ENCODE results near the gene CACNA1F. TPM values are rescaled to one million over a fixed set of nuclear protein-coding genes. Genes with fewer than 3 reads are reported as not detected.

The CACNA1F gene
- total RNA-seq, 2 experiments from 2014 or later = 0.50 to 0.93 TPM

DNA sequence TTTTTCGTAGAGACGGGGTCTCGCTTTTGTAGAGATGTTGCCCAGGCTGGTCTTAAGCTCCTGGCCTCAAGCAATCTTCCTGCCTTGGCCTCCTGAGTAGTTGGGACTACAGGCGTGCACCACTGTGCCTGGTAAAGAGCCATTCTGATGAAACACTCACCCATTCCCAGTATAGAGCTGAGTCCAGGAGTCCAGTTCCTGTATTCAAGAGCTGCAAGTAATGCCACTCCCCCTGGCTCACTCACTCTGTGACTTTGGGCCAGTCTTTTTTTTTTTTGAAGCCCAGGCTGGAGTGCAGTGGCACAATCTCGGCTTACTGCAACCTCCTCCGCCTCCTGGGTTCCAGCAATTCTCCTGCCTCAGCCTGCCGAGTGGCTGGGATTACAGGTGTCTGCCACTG is 5.6 kb upstream of the CACNA1F start:
- no peaks in the 10 kb centered on the region for H3K9me3 Mint-ChIP-seq
- POLR2A ChIA-PET = no interaction called here
- H3K27ac Mint-ChIP-seq = no peak overlapping the region
- H3K4me3 Mint-ChIP-seq = no peak overlapping the region
- no peaks in the 10 kb centered on the region for H3K27me3 Mint-ChIP-seq
- H3K4me1 Mint-ChIP-seq = peaks cover 24% of the 10 kb centered on the region
- no peak for DNase-seq
- H3K36me3 Mint-ChIP-seq (ENCODE audit: low read depth) = peaks cover 27% of the 10 kb centered on the region
- CTCF ChIA-PET = no interaction called here

- H3K36me3 Mint-ChIP-seq (ENCODE audit: low read depth) = peaks cover 19% of the 10 kb centered on the region
- peak overlapping the region; percentile 92 for H3K4me3 Mint-ChIP-seq
- ChIA-PET CTCF (no interaction called here), POLR2A (no interaction called here)
- peaks cover 27% of the 10 kb centered on the region for H3K4me1 Mint-ChIP-seq
- no peaks in the 10 kb centered on the region for H3K9me3 Mint-ChIP-seq
- H3K27me3 Mint-ChIP-seq = no peaks in the 10 kb centered on the region
- peak overlapping the region; percentile 76 for H3K27ac Mint-ChIP-seq
- no peak for DNase-seq
Measured at GRCh38 chrX:49237060-49237459, 3.9 kb upstream of the CACNA1F start.

DNA sequence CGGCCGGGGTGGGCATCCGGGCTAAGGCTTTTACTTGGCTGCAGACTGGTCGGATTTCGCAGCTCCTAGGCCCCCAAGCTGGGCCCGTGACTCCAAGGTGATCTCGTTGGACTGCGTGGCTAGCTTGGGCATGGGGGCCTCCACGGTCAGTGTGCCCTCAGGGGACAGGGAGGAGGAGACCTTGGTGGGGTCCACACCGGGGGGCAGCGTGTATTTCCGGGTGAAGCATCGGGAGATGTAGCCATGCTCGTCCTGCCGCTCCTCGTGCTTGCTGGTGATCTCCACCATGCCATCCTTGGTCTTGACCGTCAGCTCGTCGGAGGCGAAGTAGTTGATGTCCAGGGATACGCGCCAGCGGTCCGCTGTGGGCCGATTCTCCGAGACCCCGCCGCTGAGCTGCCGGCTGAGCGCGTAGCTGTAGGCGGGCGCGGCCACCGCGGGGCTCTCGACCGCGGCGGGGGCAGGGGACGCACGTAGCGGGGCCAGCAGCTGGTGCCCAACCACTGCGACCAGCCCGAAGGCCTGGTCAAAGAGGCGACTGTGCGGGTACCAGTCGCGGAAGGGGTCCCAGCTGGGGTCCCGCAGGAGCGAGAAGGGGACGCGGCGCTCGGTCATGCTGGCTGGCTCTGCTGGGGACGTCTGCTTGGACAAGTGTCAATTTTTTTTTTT is 881 bp upstream of the CACNA1F start:
- H3K27me3 Mint-ChIP-seq = no peaks in the 10 kb centered on the region
- H3K36me3 Mint-ChIP-seq (ENCODE audit: low read depth) = peaks cover 11% of the 10 kb centered on the region
- H3K4me3 Mint-ChIP-seq = no peak overlapping the region
- POLR2A ChIA-PET = interaction anchor here (0.8 to 1.1 kb wide), 2 partner anchors 35 to 38 kb away, joined by 3 to 4 read pairs; no protein-coding TSS in a partner anchor
- CTCF ChIA-PET = no interaction called here
- no peak overlapping the region for H3K27ac Mint-ChIP-seq
- no peaks in the 10 kb centered on the region for H3K9me3 Mint-ChIP-seq
- DNase-seq = no peak
- H3K4me1 Mint-ChIP-seq = peaks cover 44% of the 10 kb centered on the region

GRCh38 chrX:49232525-49232924 is 615 bp downstream of the CACNA1F start:
- CTCF ChIA-PET = no interaction called here

GRCh38 chrX:49231333-49232000 is 1.7 kb downstream of the CACNA1F start:
- H3K9me3 Mint-ChIP-seq = no peaks in the 10 kb centered on the region
- CTCF ChIA-PET = interaction anchor here (1.7 kb wide), 1 partner anchor 39 kb away, joined by 5 read pairs; no protein-coding TSS in a partner anchor
- H3K27ac Mint-ChIP-seq = peak overlapping the region; percentile 82
- no peaks in the 10 kb centered on the region for H3K27me3 Mint-ChIP-seq
- POLR2A ChIA-PET = interaction anchor here (1.1 kb wide), 1 partner anchor 38 kb away, joined by 3 read pairs; no protein-coding TSS in a partner anchor
- H3K4me1 Mint-ChIP-seq = peaks cover 33% of the 10 kb centered on the region
- peak overlapping the region; percentile 72 for H3K4me3 Mint-ChIP-seq
- DNase-seq = no peak
- no peaks in the 10 kb centered on the region for H3K36me3 Mint-ChIP-seq (ENCODE audit: low read depth)

More at GRCh38 chrX:49232525-49232924, 615 bp downstream of the CACNA1F start:
- H3K36me3 Mint-ChIP-seq (ENCODE audit: low read depth) = peaks cover 10% of the 10 kb centered on the region
- H3K9me3 Mint-ChIP-seq = no peaks in the 10 kb centered on the region
- POLR2A ChIA-PET = interaction anchor here (1.1 kb wide), 1 partner anchor 37 kb away, joined by 3 read pairs; no protein-coding TSS in a partner anchor
- H3K27ac Mint-ChIP-seq = no peak overlapping the region
- peaks cover 44% of the 10 kb centered on the region for H3K4me1 Mint-ChIP-seq
- H3K27me3 Mint-ChIP-seq = no peaks in the 10 kb centered on the region
- H3K4me3 Mint-ChIP-seq = no peak overlapping the region
- no peak for DNase-seq

DNA sequence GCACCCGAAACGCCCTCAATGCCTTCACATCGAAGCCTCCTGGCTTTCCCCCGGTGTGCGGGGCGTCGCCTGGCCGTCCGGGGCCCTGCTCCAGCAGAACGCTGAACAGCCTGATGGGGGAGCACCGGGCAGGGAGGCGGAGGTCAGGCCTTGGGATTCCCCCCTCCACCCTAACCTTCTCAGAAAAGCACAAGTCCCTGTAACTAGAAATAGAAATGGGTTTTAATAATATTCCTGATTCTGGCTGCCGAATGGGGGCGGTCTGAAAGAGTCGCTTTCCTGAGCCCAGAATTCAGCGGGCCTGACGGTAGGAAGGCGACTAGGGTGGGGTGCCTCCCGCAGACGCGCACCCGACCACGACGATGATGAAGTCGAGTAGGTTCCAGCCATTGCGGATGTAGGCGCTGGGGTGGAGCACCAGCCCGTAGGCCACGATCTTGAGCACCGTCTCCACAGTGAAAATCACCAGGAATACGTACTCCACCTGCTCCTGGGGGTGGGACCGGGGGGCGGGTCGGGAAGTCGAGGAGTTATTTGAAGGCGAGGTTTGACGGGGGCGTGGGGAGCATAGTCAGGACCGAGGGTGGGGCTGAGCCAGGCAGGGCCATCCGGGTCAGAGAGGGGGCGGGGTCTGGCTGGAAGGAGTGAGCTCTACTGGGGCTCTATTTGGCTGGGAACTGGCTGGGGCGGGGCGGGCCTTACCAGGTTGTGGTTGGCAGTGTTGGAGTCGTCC is 2.5 kb downstream of the CACNA1F start:
- no peaks in the 10 kb centered on the region for H3K27me3 Mint-ChIP-seq
- peak overlapping the region; percentile 82 for H3K27ac Mint-ChIP-seq
- no peaks in the 10 kb centered on the region for H3K9me3 Mint-ChIP-seq
- H3K4me3 Mint-ChIP-seq = peak overlapping the region; percentile 72
- ChIA-PET CTCF (interaction anchor here (1.7 kb wide), 1 partner anchor 38 kb away, joined by 5 read pairs; no protein-coding TSS in a partner anchor), POLR2A (interaction anchor here (0.9 kb wide), 1 partner anchor 38 kb away, joined by 3 read pairs; no protein-coding TSS in a partner anchor)
- peaks cover 31% of the 10 kb centered on the region for H3K4me1 Mint-ChIP-seq
- no peaks in the 10 kb centered on the region for H3K36me3 Mint-ChIP-seq (ENCODE audit: low read depth)
- peak; percentile 74 for DNase-seq

DNA sequence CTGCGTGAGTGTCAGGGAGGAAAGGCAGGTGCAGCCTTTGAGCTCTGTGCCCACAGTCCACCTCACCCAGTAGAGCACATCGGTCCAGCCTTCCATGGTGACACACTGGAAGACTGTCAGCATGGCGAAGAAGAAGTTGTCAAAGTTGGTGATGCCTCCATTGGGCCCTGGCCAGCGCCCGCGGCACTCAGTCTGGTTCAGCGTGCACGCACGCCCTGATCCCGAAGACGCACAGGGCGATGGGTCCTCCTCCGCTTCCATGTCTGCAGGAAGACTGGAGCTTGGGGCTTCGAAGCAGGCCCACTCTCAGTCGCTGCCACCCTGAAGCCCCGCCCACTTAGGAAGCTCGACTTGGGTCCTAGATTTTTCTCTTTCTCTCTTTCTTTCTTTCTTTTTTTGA is 5.0 kb downstream of the CACNA1F start:
- H3K27me3 Mint-ChIP-seq = peaks cover 4% of the 10 kb centered on the region
- H3K27ac Mint-ChIP-seq = no peak overlapping the region
- no peaks in the 10 kb centered on the region for H3K9me3 Mint-ChIP-seq
- ChIA-PET POLR2A (no interaction called here), CTCF (no interaction called here)
- peaks cover 24% of the 10 kb centered on the region for H3K4me1 Mint-ChIP-seq
- no peak for DNase-seq
- H3K36me3 Mint-ChIP-seq (ENCODE audit: low read depth) = no peaks in the 10 kb centered on the region
- H3K4me3 Mint-ChIP-seq = no peak overlapping the region

GRCh38 chrX:49227726-49228125 is 5.4 kb downstream of the CACNA1F start:
- no peak for DNase-seq
- ChIA-PET CTCF (no interaction called here), POLR2A (no interaction called here)

GRCh38 chrX:49226946-49227345 is 6.2 kb downstream of the CACNA1F start:
- no peaks in the 10 kb centered on the region for H3K9me3 Mint-ChIP-seq
- H3K27ac Mint-ChIP-seq = no peak overlapping the region
- ChIA-PET CTCF (interaction anchor here (1.2 kb wide), 1 partner anchor 34 kb away, joined by 4 read pairs; no protein-coding TSS in a partner anchor), POLR2A (interaction anchor here (0.9 kb wide), 1 partner anchor 34 kb away, joined by 3 read pairs; no protein-coding TSS in a partner anchor)
- peaks cover 20% of the 10 kb centered on the region for H3K4me1 Mint-ChIP-seq
- no peaks in the 10 kb centered on the region for H3K36me3 Mint-ChIP-seq (ENCODE audit: low read depth)
- H3K27me3 Mint-ChIP-seq = peaks cover 5% of the 10 kb centered on the region
- no peak overlapping the region for H3K4me3 Mint-ChIP-seq
- DNase-seq = no peak

More at GRCh38 chrX:49227726-49228125, 5.4 kb downstream of the CACNA1F start:
- Mint-ChIP-seq H3K27ac (peak overlapping the region; percentile 10), H3K9me3 (no peaks in the 10 kb centered on the region), H3K27me3 (peaks cover 4% of the 10 kb centered on the region), H3K4me3 (no peak overlapping the region), H3K4me1 (peaks cover 23% of the 10 kb centered on the region), H3K36me3 (ENCODE audit: low read depth) (no peaks in the 10 kb centered on the region)

GRCh38 chrX:49225858-49226257 is 7.3 kb downstream of the CACNA1F start:
- DNase-seq = no peak
- Mint-ChIP-seq H3K4me1 (peaks cover 9% of the 10 kb centered on the region), H3K27ac (no peak overlapping the region), H3K36me3 (ENCODE audit: low read depth) (no peaks in the 10 kb centered on the region), H3K4me3 (no peak overlapping the region), H3K9me3 (no peaks in the 10 kb centered on the region), H3K27me3 (peaks cover 9% of the 10 kb centered on the region)
- ChIA-PET CTCF (no interaction called here), POLR2A (no interaction called here)

DNA sequence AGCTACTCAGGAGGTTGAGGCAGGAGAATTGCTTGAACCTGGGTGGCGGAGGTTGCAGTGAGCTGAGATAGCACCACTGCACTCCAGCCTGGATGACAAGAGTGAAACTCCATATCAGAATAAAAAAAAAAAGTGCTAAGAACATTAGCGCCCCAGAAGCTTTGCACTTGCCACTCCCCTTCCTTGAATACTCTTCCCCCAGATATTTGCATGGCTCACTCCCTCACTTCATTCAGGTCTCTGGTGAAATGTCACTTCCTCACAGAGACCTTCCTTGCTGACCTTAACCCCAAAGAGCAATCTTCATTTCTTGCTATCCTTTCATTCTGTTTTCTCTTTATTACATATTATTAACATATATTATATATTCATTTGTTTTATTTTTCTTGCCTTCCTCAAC is 11.3 kb downstream of the CACNA1F start:
- DNase-seq = no peak
- no peaks in the 10 kb centered on the region for H3K36me3 Mint-ChIP-seq (ENCODE audit: low read depth)
- ChIA-PET POLR2A (no interaction called here), CTCF (no interaction called here)
- no peaks in the 10 kb centered on the region for H3K9me3 Mint-ChIP-seq
- H3K27ac Mint-ChIP-seq = no peak overlapping the region
- H3K4me1 Mint-ChIP-seq = peaks cover 3% of the 10 kb centered on the region
- no peak overlapping the region for H3K4me3 Mint-ChIP-seq
- peaks cover 9% of the 10 kb centered on the region for H3K27me3 Mint-ChIP-seq

- H3K36me3 Mint-ChIP-seq (ENCODE audit: low read depth) = no peaks in the 10 kb centered on the region
- POLR2A ChIA-PET = no interaction called here
- H3K9me3 Mint-ChIP-seq = no peaks in the 10 kb centered on the region
- peaks cover 3% of the 10 kb centered on the region for H3K4me1 Mint-ChIP-seq
- peaks cover 9% of the 10 kb centered on the region for H3K27me3 Mint-ChIP-seq
- DNase-seq = no peak
- H3K4me3 Mint-ChIP-seq = no peak overlapping the region
- CTCF ChIA-PET = no interaction called here
- no peak overlapping the region for H3K27ac Mint-ChIP-seq
Measured at GRCh38 chrX:49220100-49220499, 13.0 kb downstream of the CACNA1F start.

- no peak overlapping the region for H3K4me3 Mint-ChIP-seq
- DNase-seq = no peak
- H3K27me3 Mint-ChIP-seq = peaks cover 2% of the 10 kb centered on the region
- CTCF ChIA-PET = interaction anchor here (1.2 kb wide), 1 partner anchor 22 kb away, joined by 4 read pairs; no protein-coding TSS in a partner anchor
- no peaks in the 10 kb centered on the region for H3K9me3 Mint-ChIP-seq
- H3K4me1 Mint-ChIP-seq = peaks cover 3% of the 10 kb centered on the region
- POLR2A ChIA-PET = no interaction called here
- H3K27ac Mint-ChIP-seq = no peak overlapping the region
- H3K36me3 Mint-ChIP-seq (ENCODE audit: low read depth) = no peaks in the 10 kb centered on the region
Measured at GRCh38 chrX:49214996-49215526, 18.1 kb downstream of the CACNA1F start.

Data from activated CD4-positive, alpha-beta memory T cell treated with anti-CD3 and anti-CD28 coated beads, Interleukin-2, amount 10 ng/mL, durations not matched to agents 7 days and 5 days (primary cell).